NK-92 (cell line): ENCODE data around the gene SLC27A4.

Experiments used
- DNase-seq: peaks from one replicate; lab custom pipeline; 2025; ENCODE audit not compliant: unreplicated experiment; lab: John Stamatoyannopoulos, UW

The SLC27A4 gene

GRCh38 chr9:128339761-128340690 lies at the start of gene SLC27A4:
Gene SLC27A4, plus strand, starts transcription at chr9:128340527. Its CDS starts 2,606 bp downstream, at chr9:128343133.
- no peak for DNase-seq

GRCh38 chr9:128292009-128292408 lies 48.3 kb upstream of the SLC27A4 start:
- no peak for DNase-seq

- no peak for DNase-seq
Observed at GRCh38 chr9:128293091-128293490, 47.2 kb upstream of the SLC27A4 start.

- no peak for DNase-seq
Observed at GRCh38 chr9:128294142-128294541, 46.2 kb upstream of the SLC27A4 start.

- DNase-seq = no peak
Observed at GRCh38 chr9:128296340-128297220, 43.7 kb upstream of the SLC27A4 start.

GRCh38 chr9:128297221-128297773 lies 43.0 kb upstream of the SLC27A4 start:
- DNase-seq = no peak

GRCh38 chr9:128298535-128299482 lies 41.5 kb upstream of the SLC27A4 start:
- DNase-seq = no peak

GRCh38 chr9:128304136-128304970 lies 36.0 kb upstream of the SLC27A4 start:
- DNase-seq = no peak

GRCh38 chr9:128304971-128305288 lies 35.4 kb upstream of the SLC27A4 start:
- DNase-seq = no peak

- DNase-seq = no peak
Observed at GRCh38 chr9:128309551-128309950, 30.8 kb upstream of the SLC27A4 start.

GRCh38 chr9:128310461-128310860 lies 29.9 kb upstream of the SLC27A4 start:
- no peak for DNase-seq

GRCh38 chr9:128314697-128315096 lies 25.6 kb upstream of the SLC27A4 start:
- no peak for DNase-seq

- no peak for DNase-seq
Observed at GRCh38 chr9:128316421-128316820, 23.9 kb upstream of the SLC27A4 start.

- DNase-seq = no peak
Observed at GRCh38 chr9:128317629-128318028, 22.7 kb upstream of the SLC27A4 start.

GRCh38 chr9:128321343-128321742 lies 19.0 kb upstream of the SLC27A4 start:
- no peak for DNase-seq

GRCh38 chr9:128321879-128322403 lies 18.4 kb upstream of the SLC27A4 start:
- DNase-seq = no peak

GRCh38 chr9:128322404-128323211 lies 17.7 kb upstream of the SLC27A4 start, which contains the start of the genes COQ4 and TRUB2:
Gene COQ4, plus strand, starts transcription at chr9:128322839. Its CDS starts 20 bp downstream, at chr9:128322859.
Gene TRUB2, minus strand, starts transcription at chr9:128322447. Its CDS starts 39 bp downstream, at chr9:128322408.
- peak; percentile 39 for DNase-seq

- DNase-seq = no peak
Observed at GRCh38 chr9:128323212-128323730, 17.1 kb upstream of the SLC27A4 start.
